GM19468 (cell line): ENCODE data around the gene RIPK3.
A peak's percentile ranks its signal among the peaks of the same experiment; 100 is the strongest.

ENCODE experiments used
- ATAC-seq: cut with Tn5 transposase; IDR thresholded peaks from one replicate; pipeline ENCODE4 v1.9.1; 2021; ENCODE audit warnings: mild to moderate bottlenecking, moderate library complexity, moderate number of reproducible peaks; ENCODE audit not compliant: unreplicated experiment; ENCODE audit errors: extremely low read depth

Gene RIPK3

GRCh38 chr14:24309538-24310264 is 30.1 kb downstream of the RIPK3 start, which contains the start of gene LTB4R2:
TSS of gene LTB4R2 (plus strand) at chr14:24310140. CDS start at chr14:24310665, 525 bp downstream.
- ATAC-seq: no peak

DNA sequence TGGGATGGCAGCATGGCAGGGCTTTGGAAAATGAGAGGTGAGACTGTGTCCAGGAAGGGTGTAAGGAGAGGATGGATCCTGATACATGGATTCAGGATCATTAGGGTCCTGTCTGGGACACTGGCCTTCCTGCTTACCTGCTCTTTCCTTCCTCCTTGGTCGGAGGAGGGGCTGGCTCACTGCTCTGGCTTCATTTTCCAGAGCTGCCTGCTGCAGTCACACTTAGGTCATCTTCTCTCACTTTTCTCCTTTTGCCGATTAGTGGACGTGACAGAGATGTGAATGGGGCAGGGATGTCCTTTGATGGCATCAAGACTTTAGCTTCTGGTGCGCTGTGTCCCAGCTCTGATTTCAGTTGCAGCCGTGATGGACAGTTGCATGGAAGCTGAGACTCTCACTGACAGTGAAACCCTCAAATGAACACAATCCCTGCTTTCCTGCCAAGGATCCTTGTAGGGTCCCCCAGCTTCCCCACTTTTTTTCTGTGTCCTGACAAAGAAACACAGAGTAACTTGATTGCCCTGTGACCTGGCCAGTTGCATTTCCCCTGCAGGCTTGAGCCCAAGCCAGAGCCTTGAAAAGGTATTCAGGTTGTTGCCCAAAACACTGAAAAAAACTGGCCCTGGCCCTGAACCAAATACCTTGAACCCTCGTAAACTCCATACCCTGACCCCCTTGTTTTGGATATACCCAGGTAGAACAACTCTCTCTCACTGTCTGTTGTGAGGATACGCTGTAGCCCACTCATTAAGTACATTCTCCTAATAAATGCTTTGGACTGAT is 31.3 kb downstream of the RIPK3 start:
- no peak for ATAC-seq

- no peak for ATAC-seq
Observed at GRCh38 chr14:24307575-24308341, 32.0 kb downstream of the RIPK3 start, which contains the start of gene CIDEB. TSS of gene CIDEB (minus strand) at chr14:24307977. CDS start at chr14:24307858, 119 bp downstream.

DNA sequence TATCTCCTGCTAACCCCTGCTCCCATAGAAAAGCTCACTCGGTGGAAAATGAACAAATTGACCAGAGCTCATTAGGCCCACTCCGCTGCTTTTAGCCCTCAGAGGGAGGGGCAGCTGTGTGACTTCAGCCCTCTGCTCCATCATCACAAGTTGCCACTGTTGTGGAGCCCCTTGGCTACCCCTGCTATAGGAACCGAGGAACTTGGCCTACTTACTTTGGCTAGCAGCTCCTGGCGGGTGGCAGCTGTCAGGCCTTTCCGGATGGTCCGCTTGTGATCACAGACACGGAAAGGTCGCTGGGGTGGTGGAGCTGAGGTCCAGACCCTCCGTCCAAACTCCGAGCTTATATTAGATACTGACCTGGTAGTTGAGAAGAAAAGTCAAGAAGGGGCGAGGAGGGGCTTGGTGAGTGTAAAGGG is 32.6 kb downstream of the RIPK3 start:
- ATAC-seq: no peak

GRCh38 chr14:24304019-24304387 is 35.8 kb downstream of the RIPK3 start:
- ATAC-seq: no peak

DNA sequence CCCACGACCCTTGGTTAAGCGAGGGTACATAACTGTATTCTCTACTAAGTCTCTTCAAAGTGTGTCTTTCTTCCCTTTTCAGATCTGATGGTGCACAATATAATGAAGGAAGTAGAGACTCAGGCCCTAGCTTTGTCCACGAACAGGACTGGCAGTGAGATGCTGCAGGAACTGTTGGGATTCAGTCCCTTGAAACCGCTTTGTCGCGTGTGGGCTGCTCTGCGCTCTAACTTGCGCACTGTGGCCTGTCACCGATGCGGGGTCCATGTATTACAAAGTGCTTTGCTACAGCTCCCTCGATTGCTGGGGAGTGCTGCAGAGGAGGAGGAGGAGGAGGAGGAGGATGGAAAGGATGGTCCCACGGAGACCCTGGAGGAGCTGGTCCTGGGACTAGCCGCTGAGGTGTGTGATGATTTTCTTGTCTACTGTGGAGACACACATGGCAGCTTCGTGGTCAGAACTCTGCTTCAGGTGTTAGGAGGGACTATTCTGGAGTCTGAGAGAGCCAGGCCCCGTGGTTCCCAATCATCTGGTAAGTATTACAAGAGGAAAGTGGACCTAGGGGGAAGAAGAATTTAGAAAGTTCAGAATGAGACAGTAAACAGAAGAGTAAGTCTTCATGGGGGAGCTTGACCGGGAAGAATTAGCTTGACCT is 39.3 kb downstream of the RIPK3 start:
- ATAC-seq: no peak

DNA sequence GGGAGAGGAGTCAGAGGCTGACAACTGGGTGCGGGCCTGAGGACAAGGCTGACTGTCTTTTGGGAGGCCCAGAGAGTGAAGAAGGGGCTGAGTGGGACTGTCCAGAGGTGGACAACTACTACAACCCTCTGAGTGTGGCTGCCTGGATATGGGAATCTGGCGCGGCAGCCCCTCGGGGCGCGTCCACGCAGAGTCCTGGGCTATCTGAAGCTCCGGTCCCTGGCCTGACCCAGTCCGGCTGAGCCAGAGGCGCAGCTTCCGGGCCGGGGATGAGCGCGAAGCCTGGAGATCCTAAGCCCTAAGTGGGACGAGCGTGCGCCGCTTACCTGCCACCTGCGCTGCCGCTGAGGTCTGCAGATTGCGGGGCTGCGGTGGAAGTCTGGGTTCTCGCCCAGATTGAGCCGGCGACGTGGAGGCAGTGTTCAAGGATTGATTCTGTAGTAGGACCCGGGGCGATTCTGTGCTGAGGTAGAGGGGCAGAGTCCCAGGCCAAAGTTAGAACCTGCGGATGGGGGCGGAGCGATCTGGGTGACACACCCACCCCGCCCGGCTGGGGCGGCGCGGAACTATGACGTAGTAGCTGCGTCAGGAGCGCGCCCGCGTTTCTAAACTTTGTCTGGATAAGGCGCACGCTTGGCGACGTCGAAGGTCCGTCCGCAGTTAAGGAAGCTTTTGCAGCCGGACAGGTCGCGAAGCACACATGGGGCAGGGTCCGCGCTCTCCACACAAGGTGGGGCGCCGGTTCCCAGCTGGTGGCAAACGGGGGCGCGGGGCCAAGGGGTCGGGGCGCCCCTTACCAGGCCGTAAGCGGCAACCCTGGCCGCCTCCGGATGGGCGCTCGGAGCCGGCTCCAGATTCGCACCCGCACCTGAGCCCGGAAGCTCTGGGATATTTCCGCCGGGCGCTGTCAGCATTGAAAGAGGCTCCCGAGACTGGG is 40.3 kb downstream of the RIPK3 start, which contains the start of the genes DHRS1 and NOP9:
Gene DHRS1, minus strand, starts transcription at position 526 of the 937 bp plus-strand sequence. CDS start 674 bp downstream, outside the sequence.
Gene NOP9, plus strand, starts transcription at position 596 of the 937 bp plus-strand sequence. Its CDS starts 105 bp downstream, at position 701.
- peak; percentile 30 for ATAC-seq

DNA sequence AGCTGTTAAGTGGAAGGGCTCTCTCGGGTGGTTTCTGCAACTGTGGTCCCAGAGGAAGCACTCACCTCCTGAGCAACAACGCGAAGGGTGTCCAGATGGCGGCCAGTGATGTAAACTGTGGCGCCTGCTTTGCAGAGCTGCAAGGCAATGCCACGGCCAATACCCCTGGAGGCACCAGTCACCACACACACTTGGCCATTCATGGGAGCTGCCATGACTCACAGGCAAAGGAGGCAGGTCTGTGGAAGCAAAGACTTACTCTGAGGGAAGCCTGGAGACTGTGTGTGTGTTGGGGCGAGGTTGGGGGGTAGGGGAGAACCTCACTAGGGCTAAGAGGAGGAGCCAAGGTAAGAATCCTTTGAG is 40.9 kb downstream of the RIPK3 start:
- ATAC-seq: no peak

DNA sequence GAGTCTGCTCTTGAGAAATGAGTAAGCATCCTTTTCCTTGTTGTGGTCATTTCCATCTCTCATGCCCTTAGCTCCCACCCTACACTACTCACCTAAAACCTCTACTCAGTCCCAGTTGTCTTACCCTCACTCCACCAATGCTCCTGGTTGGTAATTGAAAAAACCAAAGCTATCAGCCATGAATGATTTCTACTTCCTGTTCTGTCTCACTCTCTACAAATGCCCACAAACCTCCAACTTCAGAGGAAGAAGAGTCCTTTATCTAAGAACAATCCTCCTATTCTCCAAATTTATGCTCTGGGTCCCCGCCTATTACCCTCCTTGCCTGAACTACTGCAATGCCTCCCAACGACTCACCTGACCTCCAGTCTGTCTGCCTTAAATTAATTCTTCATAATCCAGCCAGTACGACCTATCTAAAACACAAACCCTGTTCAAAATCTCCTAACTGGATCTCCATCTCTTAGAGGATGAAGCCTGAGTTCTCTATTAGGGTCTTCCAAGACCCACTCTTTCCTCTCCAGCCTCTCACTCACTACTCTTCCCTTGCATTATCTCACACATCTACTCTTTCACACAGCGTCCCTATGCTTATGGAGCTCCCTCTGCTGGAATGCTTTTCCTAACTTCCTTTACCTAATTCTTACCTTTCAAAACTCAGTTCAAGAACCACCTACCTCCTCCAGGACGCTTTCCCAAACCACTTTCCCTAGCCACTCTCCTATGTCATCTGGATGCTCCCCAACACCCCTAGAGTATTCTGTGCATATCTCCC is 42.4 kb downstream of the RIPK3 start:
- ATAC-seq: no peak

- ATAC-seq: peak; percentile 36
Observed at GRCh38 chr14:24296341-24297157, 43.2 kb downstream of the RIPK3 start.

- ATAC-seq: no peak
Observed at GRCh38 chr14:24293525-24293924, 46.3 kb downstream of the RIPK3 start.

- no peak for ATAC-seq
Observed at GRCh38 chr14:24292118-24292807, 47.5 kb downstream of the RIPK3 start.

DNA sequence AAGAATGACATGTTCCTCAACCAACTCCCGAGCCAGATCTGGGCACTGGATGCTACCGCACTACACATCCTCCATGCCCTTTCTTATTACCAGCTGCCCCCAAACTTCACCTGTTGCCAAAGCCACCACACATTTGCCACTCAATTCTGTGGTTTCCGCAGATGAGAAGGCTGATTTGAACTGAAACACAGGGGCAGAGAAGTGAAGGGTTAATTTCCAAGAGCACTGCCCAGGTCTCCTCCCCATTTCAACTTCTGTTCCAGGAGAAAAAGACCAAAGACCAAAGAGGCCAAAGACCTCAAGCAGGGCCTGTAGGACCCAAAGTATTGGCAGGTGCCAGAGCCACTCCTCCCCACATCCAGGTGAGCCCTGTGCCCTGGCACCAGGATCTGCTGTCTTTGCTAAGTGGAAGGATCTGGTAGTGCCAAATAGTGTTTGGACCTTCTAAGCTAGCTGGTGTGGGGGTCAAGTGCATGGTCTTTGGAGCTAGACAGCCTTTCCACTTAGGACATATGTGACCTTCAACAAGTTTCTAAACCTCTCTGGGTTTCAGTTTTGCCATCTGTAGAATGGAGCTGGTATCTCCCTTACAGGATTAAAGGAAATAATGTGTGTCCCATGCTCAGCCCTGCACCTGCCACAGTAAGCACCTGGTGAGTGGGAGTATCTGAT is 48.2 kb downstream of the RIPK3 start:
- no peak for ATAC-seq

DNA sequence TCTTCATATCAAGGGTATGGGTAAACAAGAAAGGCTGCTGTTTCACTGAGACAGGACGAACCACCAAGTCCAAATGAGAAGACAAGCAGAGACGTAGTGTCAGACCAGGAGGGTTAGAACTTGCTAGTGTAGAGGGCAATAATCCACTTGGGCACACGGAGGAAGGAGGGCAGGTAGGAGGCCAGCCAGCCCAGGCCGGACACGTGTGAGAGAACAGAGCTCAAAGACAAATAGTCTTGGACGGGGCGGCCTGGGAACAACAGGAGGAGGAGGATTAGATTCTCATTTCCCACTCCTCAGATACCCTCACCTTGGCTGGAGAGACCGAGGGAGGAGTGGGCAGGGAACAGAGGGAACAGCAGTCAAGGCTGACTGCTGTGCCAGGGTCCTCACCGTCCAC is 49.0 kb downstream of the RIPK3 start:
- no peak for ATAC-seq

DNA sequence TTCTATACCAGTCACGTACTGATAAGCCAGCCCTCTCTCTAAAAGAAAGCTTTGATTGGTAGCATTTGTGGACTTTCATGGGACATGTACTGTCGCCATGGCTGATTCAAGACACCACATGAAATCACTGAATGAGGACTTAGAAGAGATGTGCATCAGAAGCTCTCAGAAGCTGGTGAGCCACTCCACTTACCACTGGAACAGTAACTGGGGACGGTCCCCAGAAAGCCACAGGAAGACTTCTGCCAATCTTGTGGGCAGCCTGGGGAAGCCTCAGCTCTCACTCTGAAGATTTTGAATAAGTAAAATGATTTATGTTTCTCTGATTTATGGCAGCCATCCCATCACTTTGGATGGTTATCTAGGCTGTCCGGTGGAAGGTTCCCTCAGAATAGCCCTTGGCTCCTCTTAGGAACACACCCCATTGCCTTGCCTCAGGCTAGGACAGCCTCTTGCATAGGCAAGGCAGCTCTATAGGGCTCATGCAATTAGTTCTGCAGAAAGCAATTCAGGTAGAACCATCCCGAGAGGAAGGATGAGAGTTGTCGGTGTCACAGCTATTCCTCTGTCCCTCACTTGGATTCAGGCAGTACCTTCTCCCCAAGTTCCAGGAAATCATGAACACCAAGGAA is 50.0 kb downstream of the RIPK3 start:
- no peak for ATAC-seq

GRCh38 chr14:24286996-24287395 is 52.8 kb downstream of the RIPK3 start:
- ATAC-seq: no peak
